GM12864 (cell line): ENCODE measurements around the gene OBP2A.

Experiments used
- DNase-seq: peaks from one replicate; pipeline ENCODE4 v3.0.0-alpha.2; 2011; ENCODE audit warnings: low read depth
- H3K4me3 ChIP-seq: 2 replicates; pipeline ENCODE4 v1.5.1; 2011; ENCODE audit warnings: mild to moderate bottlenecking, low read depth, low read length, control low read depth
- CTCF ChIP-seq: IDR thresholded peaks from 2 replicates; pipeline ENCODE4 v1.5.1; 2011; ENCODE audit warnings: low read depth, mild to moderate bottlenecking, moderate library complexity, low read length, control low read depth, inconsistent platforms; ENCODE audit errors: missing control alignments

The OBP2A gene

GRCh38 chr9:135589596-135590485 lies 43.9 kb downstream of the OBP2A start:
- H3K4me3 ChIP-seq: no peak overlapping the region
- no peak for DNase-seq
- no peak for TF ChIP-seq CTCF

DNA sequence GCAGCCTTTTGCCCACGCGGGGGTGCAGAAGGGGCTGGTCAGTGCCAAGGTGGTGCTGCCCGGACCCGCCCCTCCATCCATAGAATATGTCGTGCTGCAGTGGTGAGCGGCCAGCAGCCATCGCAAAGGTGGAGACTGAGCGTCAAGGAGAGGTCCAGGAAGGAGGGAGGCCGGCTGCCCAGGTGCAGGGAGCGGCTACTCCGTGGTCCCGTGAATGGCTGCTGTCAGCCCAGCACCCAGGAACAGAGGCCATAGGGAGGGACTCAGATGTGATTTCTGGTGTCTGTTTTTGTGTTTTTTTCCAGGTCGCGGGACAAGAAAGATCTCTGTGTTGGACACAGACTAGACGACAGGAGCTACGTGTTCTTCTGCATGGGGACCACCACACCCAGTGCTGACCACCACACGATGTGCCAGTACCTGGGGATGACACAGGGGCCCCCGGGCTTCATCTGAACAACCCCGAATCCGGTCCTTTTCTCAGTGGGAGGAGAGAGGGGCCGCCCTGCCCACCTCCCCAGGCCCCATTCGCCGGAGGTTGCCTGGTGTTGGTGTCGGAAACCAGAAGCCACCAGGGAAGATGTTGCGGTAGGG lies 44.7 kb downstream of the OBP2A start:
- DNase-seq: no peak
- TF ChIP-seq CTCF: no peak
- no peak overlapping the region for H3K4me3 ChIP-seq

- no peak for DNase-seq
- TF ChIP-seq CTCF: no peak
- H3K4me3 ChIP-seq: no peak overlapping the region
Measured at GRCh38 chr9:135591506-135592330, 45.8 kb downstream of the OBP2A start.

DNA sequence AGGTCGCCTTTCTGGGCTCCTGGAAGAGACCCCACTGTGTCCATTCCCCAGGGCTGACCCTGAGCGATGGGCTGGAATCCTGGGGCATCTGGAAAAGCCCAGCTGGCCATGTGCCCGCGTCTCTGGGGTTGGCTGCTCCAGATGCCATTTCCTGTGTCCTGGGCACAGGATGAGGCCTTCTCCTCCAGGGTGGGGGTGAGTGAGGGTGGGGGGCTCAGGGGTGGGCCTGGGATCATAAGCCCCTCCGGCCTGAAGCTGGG lies 46.3 kb downstream of the OBP2A start:
- no peak for DNase-seq
- H3K4me3 ChIP-seq: no peak overlapping the region
- TF ChIP-seq CTCF: no peak

- no peak for TF ChIP-seq CTCF
- no peak for DNase-seq
- no peak overlapping the region for H3K4me3 ChIP-seq
Measured at GRCh38 chr9:135592625-135593024, 46.7 kb downstream of the OBP2A start.

DNA sequence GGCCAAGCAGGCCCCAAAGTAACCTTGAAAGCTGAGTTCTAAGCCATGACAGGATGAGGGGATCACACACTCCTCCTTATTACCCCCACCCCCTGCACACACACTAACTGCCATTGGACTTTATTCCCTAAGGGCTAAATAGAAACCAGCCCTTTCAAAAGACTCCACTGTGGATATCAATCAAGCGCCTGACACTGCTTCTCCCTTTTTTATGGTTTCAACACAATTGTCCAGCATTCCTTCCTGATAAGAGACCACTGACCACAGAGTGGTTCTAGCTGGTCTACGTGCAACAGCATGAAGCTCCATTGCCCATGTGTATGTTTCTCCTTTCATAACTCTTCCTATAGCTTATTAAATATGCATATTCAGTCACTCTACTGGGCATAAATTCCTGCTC lies 50.3 kb downstream of the OBP2A start:
- TF ChIP-seq CTCF: no peak
- no peak overlapping the region for H3K4me3 ChIP-seq
- DNase-seq: no peak
